Pancreas (tissue), 10 donors: ENCODE measurements around the gene FHIT. TPM values are rescaled to one million over a fixed set of nuclear protein-coding genes. Genes with fewer than 3 reads are reported as not detected.
A peak's percentile ranks its signal among the peaks of the same experiment; 100 is the strongest.
"Not testable (repeated sequence)": the region's sequence is repeated elsewhere in the genome, so short reads cannot be mapped to it uniquely, and the experiment has no call there.

Experiments used
- ATAC-seq, 4 donors: fragments of 200-7000 bp; cut with Tn5 transposase; one replicate each; pipeline versions ENCODE4 v1.8.0 to v1.9.1; 2020; ENCODE audit warnings: mild to moderate bottlenecking in 4 of 4, moderate library complexity in 4 of 4
- DNase-seq, 6 donors: peaks; one replicate each; pipeline ENCODE4 v3.0.0-alpha.2; 2020
- FAIRE-seq: peaks from 2 replicates; lab custom pipeline; 2012; peaks lifted over from hg19 to GRCh38; lab: Jason Lieb, UNC
- H3K27ac ChIP-seq, 4 donors: fragments of 200-600 bp; sonication (generic); 1 replicate in 3 of 4; 2 replicates in 1 of 4; pipeline versions ENCODE4 v1.5.0 to v1.8.0; 2020
- H3K27me3 ChIP-seq, 4 donors: fragments of 200-600 bp; one replicate each; pipeline ENCODE4 v1.8.0; 2021
- H3K36me3 ChIP-seq, 3 donors: fragments of 200-600 bp; sonication (generic) in 1 of 3; one replicate each; pipeline versions ENCODE4 v1.5.0 to v1.8.0; 2020 to 2021
- H3K4me1 ChIP-seq, 3 donors: fragments of 200-600 bp; one replicate each; pipeline ENCODE4 v1.8.0; 2021
- H3K4me3 ChIP-seq, 4 donors: fragments of 200-600 bp; sonication (generic) in 2 of 4; one replicate each; pipeline versions ENCODE4 v1.5.0 to v1.8.0; 2020 to 2021
- H3K9me3 ChIP-seq, 4 donors: fragments of 200-600 bp; one replicate each; pipeline ENCODE4 v1.8.0; 2021
- CTCF ChIP-seq, 4 donors: fragments of 200-600 bp; sonication (generic) in 3 of 4; IDR thresholded peaks; one replicate each; pipeline versions ENCODE4 v1.5.0 to v1.8.0; 2021; ENCODE audit warnings: antibody characterized with exemption in 4 of 4
- WGBS, 2 donors: extraction: QIAGEN DNeasy Blood & Tissue Kit; methylation state at CpG; one replicate each; pipeline ENCODE4 v1.1.7; 2013; 5-methylcytosine and 5-hydroxymethylcytosine counted together
- intact Hi-C, 3 donors: fragments of 100-400 bp; cut with DNase I; formaldehyde crosslinking; loops; one replicate each; pipeline versions ENCODE4 v1.11.1 to v1.14.2; 2022
- polyA plus RNA-seq, 2 donors: library from polyadenylated mRNA; stranded (reverse); fragments of 200-250 nt; gene quantifications; one replicate each; pipeline ENCODE4 v1.2.3, GENCODE V29; 2013
- total RNA-seq, 6 donors: library from RNA; stranded (reverse); fragmentation: NEBNext Ultra II Directional in 4 of 6; extraction: Animal tissue kit (Norgen Biotek cat#: 25700) in 4 of 6; gene quantifications; one replicate each; pipeline versions ENCODE4 v1.2.1 to v1.2.4, GENCODE V29; 2021 to 2023
- donor health status: healthy with polysubstance abuse.
- donor health status: DM: no; HTN: no; CAD: no; lungs with moderate emphysema.
- donor health status: DM: no; HTN: no; CAD: no.
- donor health status: control.
- donor health status: control.
- donor health status: Bipolar disorder and iron deficiency.
- donor health status: DM: yes; HTN: yes; CAD: no.
- donor health status: DM: no; HTN: no; CAD: no.
- donor health status: DM: no; HTN: no; CAD: no.
- donor health status: DM: yes; HTN: yes; CAD: no.

The FHIT gene
- total and polyA plus RNA-seq, 8 donors, result 4.8 to 15.7 (median 8.0) TPM

- Histone ChIP-seq H3K27me3 (no peaks in the 10 kb centered on the region), H3K36me3 (no peaks in the 10 kb centered on the region), H3K9me3 (no peaks in the 10 kb centered on the region), H3K4me3 (no peak overlapping the region), H3K4me1 (no peaks in the 10 kb centered on the region), H3K27ac (no peak overlapping the region)
- WGBS, 2 donors, result 96 to 98% methylated on average over 2 of the region's 2 CpGs
- intact Hi-C loops, result no loop called here
- ATAC-seq (no peak), DNase-seq (no peak), FAIRE-seq (no peak)
- no peak for TF ChIP-seq CTCF (IDR thresholded peaks at IDR 0.05)
These were observed 184.5 kb downstream of the FHIT start for GRCh38 chr3:61066800-61067199.

GRCh38 chr3:61066222-61066621 is 185.0 kb downstream of the FHIT start:
- H3K4me3 ChIP-seq, H3K9me3 ChIP-seq, H3K4me1 ChIP-seq, H3K27me3 ChIP-seq, intact Hi-C loops, ATAC-seq, H3K36me3 ChIP-seq, H3K27ac ChIP-seq, DNase-seq, FAIRE-seq: not testable (repeated sequence)
- 96 to 98% methylated on average over 2 of the region's 2 CpGs for WGBS, 2 donors

- DNase-seq (no peak), ATAC-seq (no peak), FAIRE-seq (no peak)
- 56 to 83% methylated on average over 3 of the region's 3 CpGs for WGBS, 2 donors
- Histone ChIP-seq H3K27me3 (no peaks in the 10 kb centered on the region), H3K36me3 (no peaks in the 10 kb centered on the region), H3K4me3 (no peak overlapping the region), H3K27ac (no peak overlapping the region), H3K9me3 (no peaks in the 10 kb centered on the region), H3K4me1 (no peaks in the 10 kb centered on the region)
- TF ChIP-seq CTCF (IDR thresholded peaks at IDR 0.05), result no peak
- intact Hi-C loops, result no loop called here
These were observed 185.7 kb downstream of the FHIT start for GRCh38 chr3:61065451-61066011.

- DNase-seq (no peak), FAIRE-seq (peak; percentile 67), ATAC-seq (no peak)
- H3K4me1 ChIP-seq, result peaks cover 0 to 13% (median 3%) of the 10 kb centered on the region in 3 donors
- no peaks in the 10 kb centered on the region for H3K27me3 ChIP-seq
- H3K9me3 ChIP-seq, result no peaks in the 10 kb centered on the region
- no peak overlapping the region for H3K4me3 ChIP-seq
- 64 to 66% methylated on average over 2 of the region's 2 CpGs for WGBS, 2 donors
- no peak overlapping the region for H3K27ac ChIP-seq
- no peak for TF ChIP-seq CTCF (IDR thresholded peaks at IDR 0.05)
- intact Hi-C loops, result no loop called here
- H3K36me3 ChIP-seq, result no peaks in the 10 kb centered on the region
These were observed 190.0 kb downstream of the FHIT start for GRCh38 chr3:61061092-61061723.

- Histone ChIP-seq H3K9me3 (no peaks in the 10 kb centered on the region), H3K27me3 (no peaks in the 10 kb centered on the region), H3K27ac (no peak overlapping the region), H3K4me3 (no peak overlapping the region), H3K36me3 (no peaks in the 10 kb centered on the region), H3K4me1 (peaks cover 0 to 14% (median 5%) of the 10 kb centered on the region in 3 donors)
- no peak for DNase-seq
- no peak for FAIRE-seq
- 72 to 80% methylated on average over 2 of the region's 2 CpGs for WGBS, 2 donors
- TF ChIP-seq CTCF (IDR thresholded peaks at IDR 0.05), result no peak
- intact Hi-C loops, result no loop called here
- ATAC-seq, result peak in 3 of 4 donors; percentile 9 to 48 (median 33)
These were observed 190.8 kb downstream of the FHIT start for GRCh38 chr3:61060411-61060861.
